ENCODE data around the gene UVRAG.
A peak's percentile ranks its signal among the peaks of the same experiment; 100 is the strongest.
"Not testable (repeated sequence)": the region's sequence is repeated elsewhere in the genome, so short reads cannot be mapped to it uniquely, and the experiment has no call there.

UVRAG gene

DNA sequence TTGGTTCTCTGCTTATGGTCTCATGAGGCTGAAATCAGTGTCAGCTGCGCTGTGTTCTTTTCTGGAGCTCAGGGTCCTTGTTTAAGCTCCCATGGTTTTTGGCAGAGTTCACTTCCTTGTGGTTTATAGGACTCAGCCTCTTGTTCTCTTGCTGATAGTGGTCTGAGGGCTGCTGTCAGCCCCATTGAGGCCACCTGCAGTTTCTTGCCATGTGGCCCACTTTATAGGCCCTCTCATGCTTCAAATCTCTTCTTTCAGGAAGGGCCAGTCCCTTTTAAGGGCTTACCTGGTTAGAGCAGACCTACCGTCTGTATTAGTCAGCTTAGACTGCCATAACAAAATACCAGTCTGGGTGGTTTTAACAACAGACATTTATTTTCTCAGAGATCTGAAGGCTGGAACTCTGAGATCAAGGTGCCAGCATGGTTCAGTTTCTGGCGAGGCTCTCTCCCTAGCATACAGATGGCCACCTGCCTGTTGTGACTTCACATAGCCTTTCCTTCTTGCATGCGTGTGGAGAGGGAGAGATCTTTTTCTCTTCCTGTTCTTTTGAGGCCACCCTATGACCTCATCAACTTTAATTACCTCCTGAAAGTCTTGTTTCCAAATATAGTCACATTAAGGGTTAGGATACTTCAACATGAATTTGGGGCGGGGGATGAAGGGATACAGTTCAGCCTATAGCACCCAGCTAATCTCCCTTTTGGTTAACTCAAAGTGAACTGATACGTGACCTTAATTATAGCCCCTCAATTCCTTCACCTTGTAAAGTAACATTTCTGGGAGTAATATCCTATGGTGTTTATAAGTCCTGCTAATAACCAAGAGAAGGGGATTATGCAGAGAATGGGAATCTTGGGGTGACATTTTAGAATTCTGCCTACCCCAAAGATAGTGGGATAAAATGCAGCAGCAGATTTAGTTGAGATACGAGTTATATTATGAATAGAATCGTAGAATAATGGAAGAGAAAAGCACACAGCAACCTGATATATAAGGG, 131.8 kb downstream of the UVRAG start:
- FAIRE-seq (no peak), DNase-seq (ENCODE audit: insufficient read length, low spot score) (no peak)

DNA sequence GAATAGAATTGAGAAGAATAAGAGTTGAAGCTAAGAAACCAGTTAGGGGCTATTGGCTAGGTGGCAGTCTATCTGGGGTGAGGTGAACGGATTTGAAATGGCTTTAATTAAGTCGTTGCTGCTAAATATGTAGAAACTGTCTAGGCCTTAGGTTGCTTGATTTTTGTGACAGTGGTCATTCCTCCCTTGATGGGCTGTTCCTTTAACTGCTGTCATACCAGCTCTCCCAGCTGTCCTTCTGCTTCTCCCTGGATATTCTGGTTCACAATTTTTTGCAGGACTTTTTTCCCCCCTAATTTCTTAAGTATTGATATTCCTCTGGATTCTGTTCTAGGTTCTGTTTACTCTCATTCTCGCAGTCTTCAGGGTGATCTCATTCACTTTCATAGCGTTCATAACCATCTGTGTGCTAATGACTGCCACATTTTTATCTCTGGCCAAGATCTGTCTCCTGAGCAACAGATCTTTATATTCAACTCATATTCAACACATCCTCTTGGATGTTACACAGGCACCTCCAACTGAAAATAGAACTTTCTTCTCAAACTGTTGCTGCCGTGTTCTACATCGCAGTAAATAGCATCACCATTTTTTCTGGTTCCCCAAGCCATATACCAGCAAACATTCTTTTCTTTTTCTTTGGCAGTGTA, 134.1 kb downstream of the UVRAG start:
- no peak for DNase-seq (ENCODE audit: insufficient read length, low spot score)
- no peak for FAIRE-seq

DNA sequence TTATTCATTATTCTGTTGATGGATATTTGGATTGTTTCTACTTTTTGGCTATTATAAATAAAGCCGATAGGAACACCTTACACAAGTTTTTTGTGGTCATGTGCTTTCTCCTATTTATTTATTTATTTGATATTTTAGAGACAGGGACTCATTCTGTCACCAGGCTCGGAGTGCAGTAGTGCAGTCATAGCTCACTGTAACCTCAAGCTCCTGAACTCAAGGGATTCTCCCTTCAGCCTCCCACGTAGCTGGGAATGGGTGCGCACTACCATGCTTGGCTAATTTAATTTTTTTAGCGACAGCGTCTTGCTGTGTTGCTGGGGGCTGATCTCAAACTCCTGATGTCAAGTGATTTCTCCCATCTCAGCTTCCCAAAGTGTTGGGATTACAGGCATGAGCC, 135.1 kb downstream of the UVRAG start:
- FAIRE-seq: no peak
- no peak for DNase-seq (ENCODE audit: insufficient read length, low spot score)

DNA sequence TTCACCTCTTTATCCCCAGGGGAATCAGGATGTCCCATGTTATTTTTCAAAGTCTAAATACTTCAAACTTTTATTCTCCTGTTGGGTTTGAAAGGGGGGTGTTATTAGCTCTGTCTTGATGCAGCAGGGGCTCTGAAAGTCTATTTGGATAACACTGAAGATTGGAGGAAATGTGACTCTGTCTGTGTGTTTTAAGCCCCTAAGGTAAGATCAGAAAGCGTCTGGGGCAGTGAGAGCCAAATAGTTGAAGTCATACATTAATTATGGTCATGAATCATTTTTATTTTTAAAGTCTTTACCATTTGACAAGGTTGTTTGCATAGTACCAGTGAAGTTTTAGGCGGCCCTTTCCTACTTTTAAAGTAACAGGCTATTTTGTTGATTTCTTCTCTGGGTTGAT, 139.0 kb downstream of the UVRAG start:
- FAIRE-seq: no peak
- no peak for DNase-seq (ENCODE audit: insufficient read length, low spot score)

DNA sequence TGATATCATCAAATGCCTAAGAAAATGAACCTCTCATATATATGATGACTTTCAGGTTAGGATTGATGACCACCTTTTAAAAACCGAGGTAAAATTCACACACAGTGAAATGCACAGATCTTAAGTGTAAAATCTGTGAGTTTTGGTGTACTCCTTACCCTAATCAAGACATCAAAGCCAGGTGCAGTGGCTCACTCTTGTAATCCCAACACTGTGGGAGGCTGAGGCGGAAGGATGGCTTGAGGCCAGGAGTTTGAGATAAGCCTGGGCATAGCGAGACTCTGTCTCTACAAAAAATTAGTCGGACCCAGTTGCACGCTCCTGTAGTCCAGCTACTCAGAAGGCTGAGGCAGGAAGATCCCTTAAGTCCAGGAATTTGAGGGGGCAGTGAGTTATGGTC, 140.4 kb downstream of the UVRAG start:
- no peak for FAIRE-seq
- no peak for DNase-seq (ENCODE audit: insufficient read length, low spot score)

DNA sequence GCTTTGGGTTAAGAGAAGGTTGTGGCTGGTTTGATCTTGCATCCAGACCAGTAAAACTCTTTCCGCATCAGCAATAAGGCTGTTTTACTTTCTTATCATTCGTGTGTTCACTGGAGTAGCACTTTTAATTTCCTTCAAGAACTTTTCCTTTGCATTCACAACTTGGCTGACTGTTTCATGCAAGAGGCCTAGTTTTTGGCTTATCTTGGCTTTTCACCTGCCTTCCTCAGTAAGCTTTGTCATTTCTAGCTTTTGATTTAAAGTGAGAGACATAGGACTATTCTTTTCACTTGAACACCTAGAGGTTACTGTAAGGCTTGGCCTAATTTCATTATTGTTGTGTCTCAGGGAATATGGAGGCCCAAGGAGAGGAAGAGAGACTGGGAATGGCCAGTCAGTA, 144.5 kb downstream of the UVRAG start:
- DNase-seq (ENCODE audit: insufficient read length, low spot score) (no peak), FAIRE-seq (no peak)

DNA sequence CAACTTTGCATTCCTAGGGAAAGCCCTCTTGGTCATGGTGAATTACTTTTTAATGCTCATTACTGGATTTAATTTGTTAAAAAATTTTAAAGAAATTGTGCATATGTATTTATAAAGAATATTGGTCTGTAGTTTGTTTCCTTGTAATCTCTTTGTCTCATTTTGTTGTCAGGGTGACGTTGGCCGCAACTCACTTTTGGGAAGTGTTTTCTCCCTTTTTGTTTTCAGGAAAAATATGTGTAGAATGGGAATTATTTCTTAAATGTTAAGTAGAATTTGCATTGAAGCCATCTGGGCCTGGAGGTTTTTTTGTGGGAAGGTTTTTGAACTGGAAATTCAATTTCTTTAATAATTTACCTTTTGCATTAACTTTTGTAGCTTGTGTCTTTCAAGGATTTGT, 149.1 kb downstream of the UVRAG start:
- no peak for DNase-seq (ENCODE audit: insufficient read length, low spot score)
- no peak for FAIRE-seq

DNA sequence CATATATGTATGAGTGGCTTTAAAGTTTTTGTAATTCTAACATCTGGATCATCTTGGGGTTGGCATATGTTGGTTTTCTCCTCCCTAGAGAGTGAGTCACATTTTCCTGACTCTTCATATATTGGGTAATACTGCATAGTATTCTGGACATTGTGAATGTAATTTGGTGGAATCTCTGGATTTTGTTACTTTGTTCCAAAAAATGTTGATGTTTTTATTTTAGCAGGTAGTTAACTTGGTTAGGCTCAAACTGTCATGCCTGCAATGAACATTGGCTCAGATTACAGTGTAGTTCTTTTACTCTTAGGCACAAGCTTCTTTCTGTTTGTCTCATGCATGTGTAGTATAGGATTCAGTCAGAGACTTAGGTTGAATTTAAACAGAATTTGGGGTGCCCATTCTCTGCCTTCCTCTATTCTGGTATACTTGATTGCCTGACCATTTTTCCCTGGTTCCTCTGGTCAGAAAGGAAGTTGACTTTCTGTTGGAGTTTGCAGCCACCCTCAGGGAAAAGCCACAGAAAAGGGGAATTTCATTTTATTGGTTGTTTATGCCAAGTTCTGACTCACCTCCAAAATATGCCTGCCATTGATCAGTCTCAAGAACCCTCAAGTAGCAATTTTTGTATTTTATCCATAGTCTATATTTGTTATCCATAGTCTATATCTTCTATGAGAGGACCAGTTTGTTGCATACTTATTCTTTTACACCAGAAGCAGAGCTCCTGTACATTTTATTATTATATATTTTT, 151.7 kb downstream of the UVRAG start:
- FAIRE-seq (peak; percentile 49), DNase-seq (ENCODE audit: insufficient read length, low spot score) (peak; percentile 48)

DNA sequence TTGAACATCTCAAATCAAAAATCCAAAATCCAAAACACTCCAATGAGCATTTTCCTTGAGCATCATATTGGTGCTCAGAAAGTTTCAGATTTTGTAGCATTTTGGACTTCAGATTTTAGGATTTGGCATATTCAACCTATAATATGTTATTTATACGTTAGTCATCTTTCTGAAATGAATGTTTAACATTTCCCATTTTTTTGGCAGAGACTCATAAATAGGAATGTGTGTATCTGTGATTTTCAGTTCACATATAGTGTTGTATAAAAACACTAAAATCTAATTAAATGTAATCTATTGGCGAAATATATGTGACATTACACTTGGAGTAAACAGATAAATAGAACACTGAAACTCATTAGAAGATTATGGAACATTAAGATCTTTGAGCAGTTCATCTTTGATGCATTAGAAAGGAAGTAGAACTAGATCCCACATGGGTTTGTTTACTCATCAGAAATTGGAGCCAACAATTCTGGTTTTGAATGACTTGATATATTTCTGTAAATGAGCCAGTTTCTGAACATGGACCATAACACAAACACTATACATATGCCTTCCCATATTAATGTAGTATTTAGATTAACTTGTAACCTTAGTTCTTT, 153.1 kb downstream of the UVRAG start:
- FAIRE-seq: no peak
- no peak for DNase-seq (ENCODE audit: insufficient read length, low spot score)

DNA sequence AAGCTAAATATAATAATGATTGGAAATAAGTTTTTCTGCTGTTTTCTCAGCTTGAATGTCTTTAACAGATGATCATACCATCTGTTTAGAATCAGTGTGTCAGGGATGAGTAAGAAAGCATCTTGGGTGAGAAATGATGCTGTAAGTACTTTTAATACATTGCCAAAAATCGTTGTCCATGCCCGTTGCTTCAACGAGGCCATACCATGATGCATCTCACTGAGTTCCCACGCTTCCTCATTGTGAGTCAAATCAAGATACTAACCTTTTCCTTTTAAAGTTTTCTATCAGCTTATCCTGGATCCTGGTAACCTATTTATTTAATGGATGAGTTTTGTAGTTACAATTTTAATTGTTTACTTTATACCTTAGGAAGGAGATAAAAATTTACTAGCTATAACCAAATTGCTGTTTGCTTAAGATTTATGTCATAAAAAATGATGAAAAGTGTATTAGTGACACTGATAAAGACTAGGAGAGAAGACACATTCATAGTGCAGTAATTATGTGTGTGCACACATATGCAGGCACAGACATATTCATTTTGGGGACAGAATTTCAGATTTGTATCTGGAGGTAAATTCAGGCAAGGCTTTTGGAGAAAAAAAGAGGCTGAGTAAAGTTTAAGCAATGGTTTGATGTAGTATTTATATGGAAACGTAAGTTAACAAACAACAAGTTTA, 154.8 kb downstream of the UVRAG start:
- no peak for DNase-seq (ENCODE audit: insufficient read length, low spot score)
- FAIRE-seq: no peak

DNA sequence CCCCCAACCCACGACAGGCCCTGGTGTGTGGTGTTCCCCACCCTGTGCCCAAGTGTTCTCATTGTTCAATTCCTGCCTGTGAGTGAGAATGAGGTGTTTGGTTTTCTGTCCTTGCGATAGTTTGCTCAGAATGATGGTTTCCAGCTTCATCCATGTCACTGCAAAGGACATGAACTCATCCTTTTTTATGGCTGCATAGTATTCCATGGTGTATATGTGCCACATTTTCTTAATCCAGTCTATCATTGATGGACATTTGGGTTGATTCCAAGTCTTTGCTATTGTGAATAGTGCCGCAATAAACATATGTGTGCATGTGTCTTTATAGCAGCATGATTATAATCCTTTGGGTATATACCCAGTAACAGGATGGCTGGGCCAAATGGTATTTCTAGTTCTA, 158.7 kb downstream of the UVRAG start:
- DNase-seq (ENCODE audit: insufficient read length, low spot score); FAIRE-seq: not testable (repeated sequence)

DNA sequence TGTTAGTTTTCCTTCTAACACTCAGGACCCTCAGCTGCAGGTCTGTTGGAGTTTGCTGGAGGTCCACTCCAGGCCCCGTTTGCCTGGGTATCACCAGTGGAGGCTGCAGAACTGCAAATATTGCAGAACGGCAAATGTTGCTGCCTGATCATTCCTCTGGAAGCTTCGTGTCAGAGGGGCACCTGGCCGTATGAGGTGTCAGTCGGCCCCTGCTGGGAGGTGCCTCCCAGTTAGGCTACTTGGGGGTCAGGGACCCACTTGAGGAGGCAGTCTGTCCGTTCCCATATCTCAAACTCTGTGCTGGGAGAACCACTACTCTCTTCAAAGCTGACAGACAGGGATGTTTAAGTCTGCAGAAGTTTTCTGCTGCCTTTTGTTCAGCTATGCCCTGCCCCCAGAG, 164.1 kb downstream of the UVRAG start:
- not testable (repeated sequence) for FAIRE-seq; DNase-seq (ENCODE audit: insufficient read length, low spot score)

DNA sequence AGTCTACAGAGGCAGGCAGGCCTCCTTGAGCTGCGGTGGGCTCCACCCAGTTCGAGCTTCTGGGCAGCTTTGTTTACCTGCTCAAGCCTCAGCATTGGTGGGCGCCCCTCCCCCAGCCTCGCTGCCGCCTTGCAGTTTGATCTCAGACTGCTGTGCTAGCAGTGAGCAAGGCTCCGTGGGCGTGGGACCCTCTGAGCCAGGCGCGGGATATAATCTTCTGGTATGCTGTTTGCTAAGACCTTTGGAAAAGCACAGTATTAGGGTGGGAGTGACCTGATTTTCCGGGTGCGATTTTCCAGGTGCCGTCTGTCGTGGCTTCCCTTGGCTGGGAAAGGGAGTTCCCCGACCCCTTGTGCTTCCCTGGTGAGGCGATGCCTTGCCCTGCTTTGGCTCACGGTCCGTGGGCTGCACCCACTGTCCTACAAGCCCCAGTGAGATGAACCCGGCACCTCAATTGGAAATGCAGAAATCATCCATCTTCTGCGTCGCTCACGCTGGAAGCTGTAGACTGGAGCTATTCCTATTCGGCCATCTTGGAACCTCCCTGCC, 164.5 kb downstream of the UVRAG start:
- not testable (repeated sequence) for FAIRE-seq; DNase-seq (ENCODE audit: insufficient read length, low spot score)

DNA sequence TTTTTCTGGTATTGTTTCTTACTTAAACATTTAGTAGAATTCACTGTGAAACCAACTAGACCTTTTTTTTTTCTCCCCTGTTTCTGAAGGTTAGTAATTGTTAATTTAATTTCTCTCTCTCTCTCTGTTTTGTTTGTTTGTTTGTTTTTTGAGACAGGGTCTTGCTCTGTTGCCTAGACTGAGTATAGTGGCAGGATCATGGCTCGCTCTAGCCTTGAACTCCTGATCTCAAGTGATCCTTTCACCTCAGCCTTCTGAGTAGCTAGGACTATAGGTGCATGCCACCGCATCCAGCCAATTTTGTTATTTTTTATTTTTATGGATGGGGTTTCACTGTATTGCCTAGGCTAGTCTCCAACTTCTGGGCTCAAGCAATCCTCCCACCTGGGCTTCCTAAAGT, 165.0 kb downstream of the UVRAG start:
- FAIRE-seq (no peak), DNase-seq (ENCODE audit: insufficient read length, low spot score) (no peak)

DNA sequence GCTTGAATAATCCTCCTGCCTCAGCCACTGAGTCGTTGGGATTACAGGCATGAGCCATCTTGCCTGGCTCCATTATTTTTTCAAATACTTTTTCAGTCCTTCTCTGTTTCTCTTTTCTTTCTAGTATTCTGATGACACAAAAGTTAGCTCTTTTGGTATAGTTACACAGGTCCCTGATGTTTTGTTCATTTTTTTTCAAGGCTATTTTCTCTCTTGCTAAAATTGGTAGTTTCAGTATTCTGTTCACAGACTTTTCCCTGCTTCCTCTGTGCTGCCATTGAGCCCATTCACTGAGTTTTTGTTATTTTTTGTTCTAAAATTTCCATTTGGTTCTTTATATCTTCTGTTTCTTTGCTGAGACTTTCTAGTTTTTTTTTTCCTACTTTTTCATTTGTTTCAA, 166.5 kb downstream of the UVRAG start:
- DNase-seq (ENCODE audit: insufficient read length, low spot score) (no peak), FAIRE-seq (no peak)

DNA sequence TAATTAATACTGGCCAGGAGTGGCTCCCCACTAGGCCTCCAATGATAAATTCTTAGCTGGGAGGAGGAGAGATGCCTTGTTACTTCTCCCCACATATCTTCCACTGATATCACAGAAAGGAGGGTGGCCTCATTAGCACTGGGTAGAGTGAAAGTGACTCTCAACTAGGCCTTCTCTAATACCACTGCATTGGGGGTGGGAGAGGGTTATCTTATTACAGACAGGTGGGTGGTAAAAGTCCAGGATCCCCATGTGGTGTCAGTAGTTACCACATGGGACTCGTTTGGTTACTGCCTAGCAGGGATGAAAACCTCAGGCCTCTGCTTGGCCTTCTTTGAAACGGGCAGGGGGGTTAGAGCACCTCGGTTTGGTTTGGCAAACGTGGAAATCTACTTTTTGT, 167.3 kb downstream of the UVRAG start:
- FAIRE-seq: no peak
- no peak for DNase-seq (ENCODE audit: insufficient read length, low spot score)

DNA sequence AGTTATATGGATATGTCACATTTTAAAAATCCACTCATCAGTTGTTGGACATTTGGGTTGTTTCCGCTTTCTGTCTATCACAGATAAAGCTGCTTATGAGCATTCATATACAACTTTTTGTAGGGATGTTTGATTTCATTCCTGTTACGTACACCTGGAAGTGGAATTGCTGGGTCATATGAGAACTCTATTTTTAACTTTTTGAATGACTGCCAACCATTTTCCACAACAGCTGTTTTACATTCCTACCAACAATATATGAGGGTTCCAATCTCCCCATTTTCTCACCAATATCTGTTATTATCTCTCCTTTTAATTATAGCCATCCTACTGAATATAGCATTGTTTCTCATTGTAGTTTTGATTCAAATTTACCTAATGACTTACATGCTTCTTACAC, 172.0 kb downstream of the UVRAG start:
- FAIRE-seq: no peak
- DNase-seq (ENCODE audit: insufficient read length, low spot score): no peak

DNA sequence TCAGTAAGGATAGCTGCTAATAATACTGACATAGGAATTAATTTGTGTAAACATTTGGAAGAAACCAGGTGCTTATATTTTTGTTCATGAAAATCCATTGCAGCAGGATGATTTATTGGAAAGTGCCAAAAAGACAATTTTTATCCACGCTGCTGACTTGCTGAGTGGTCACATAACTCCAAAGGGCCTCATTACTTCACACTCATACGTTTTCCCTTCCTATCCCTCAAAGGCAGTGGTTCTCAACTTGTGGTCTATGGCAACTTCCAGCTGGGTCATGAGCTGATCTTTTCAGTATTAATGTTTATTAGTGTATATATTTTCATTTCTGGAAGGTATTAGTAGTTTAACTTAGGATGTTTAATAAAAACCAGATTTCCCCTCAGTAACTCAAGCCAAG, 178.1 kb downstream of the UVRAG start:
- DNase-seq (ENCODE audit: insufficient read length, low spot score): no peak
- peak; percentile 16 for FAIRE-seq

DNA sequence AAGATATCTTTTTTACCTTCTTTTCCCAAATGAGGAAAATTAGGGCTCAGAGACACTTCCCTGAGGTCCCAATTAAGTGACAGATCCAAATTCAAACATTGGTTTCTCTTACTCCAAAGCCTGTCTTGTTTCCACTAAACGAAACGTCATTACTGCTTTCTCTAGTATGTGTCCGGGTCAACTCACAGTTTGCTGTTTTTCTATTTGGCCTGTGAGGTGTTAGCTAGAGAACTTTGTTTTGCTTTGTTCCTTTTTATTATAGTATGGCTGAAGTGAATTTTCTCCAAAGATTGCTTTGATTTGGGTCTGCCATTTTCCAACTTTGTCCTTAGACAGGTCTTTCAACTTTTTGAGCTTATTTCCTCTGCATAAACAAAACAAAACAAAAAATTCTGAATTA, 179.6 kb downstream of the UVRAG start:
- DNase-seq (ENCODE audit: insufficient read length, low spot score) (no peak), FAIRE-seq (no peak)

All from HTR-8/SVneo (cell line).